Breast epithelium (tissue), 4 donors: ENCODE measurements around the gene KLHL36. TPM values are rescaled to one million over a fixed set of nuclear protein-coding genes. Genes with fewer than 3 reads are reported as not detected.

ENCODE experiments used
- DNase-seq, 2 donors: peaks; one replicate each; pipeline ENCODE4 v3.0.0-alpha.2; 2019; ENCODE audit warnings: low spot score in 2 of 2
- H3K27ac ChIP-seq, 2 donors: fragments of 200-600 bp; sonication (generic) in 1 of 2; one replicate each; pipeline ENCODE4 v1.5.1; 2016 to 2019; ENCODE audit warnings: mild to moderate bottlenecking in 1 of 2
- H3K27me3 ChIP-seq, 2 donors: fragments of 200-600 bp; sonication (generic) in 1 of 2; one replicate each; pipeline versions ENCODE4 v1.5.1 to v1.6.0; 2017 to 2019; ENCODE audit warnings: control low read depth in 1 of 2, mild to moderate bottlenecking in 1 of 2
- H3K36me3 ChIP-seq: fragments of 200-600 bp; one replicate; pipeline ENCODE4 v1.5.1; 2019
- H3K4me1 ChIP-seq, 2 donors: fragments of 200-600 bp; sonication (generic); one replicate each; pipeline ENCODE4 v1.5.1; 2016 to 2019; ENCODE audit warnings: control low read depth in 1 of 2
- H3K4me3 ChIP-seq, 3 donors: fragments of 200-600 bp; sonication (generic); 1 replicate in 2 of 3; 2 replicates in 1 of 3; pipeline ENCODE4 v1.5.1; 2016 to 2019; ENCODE audit warnings: mild to moderate bottlenecking in 3 of 3, moderate library complexity in 2 of 3
- H3K9me3 ChIP-seq, 2 donors: fragments of 200-600 bp; sonication (generic) in 1 of 2; one replicate each; pipeline ENCODE4 v1.5.1; 2016 to 2019; ENCODE audit warnings: control low read depth in 1 of 2
- CTCF ChIP-seq, 3 donors: fragments of 450-650 bp; IDR thresholded peaks; one replicate each; pipeline ENCODE4 v1.5.1; 2016 to 2017; ENCODE audit warnings: antibody characterized with exemption in 3 of 3, mild to moderate bottlenecking in 3 of 3, moderate library complexity in 3 of 3
- POLR2A ChIP-seq: fragments of 450-650 bp; IDR thresholded peaks from one replicate; pipeline ENCODE4 v1.6.1; 2016; ENCODE audit warnings: antibody characterized with exemption, mild to moderate bottlenecking, moderate library complexity
- POLR2AphosphoS5 ChIP-seq, 3 donors: sonication (generic); formaldehyde crosslinking; IDR thresholded peaks; one replicate each; pipeline ENCODE4 v1.6.1; 2017; ENCODE audit warnings: antibody characterized with exemption in 3 of 3
- intact Hi-C: fragments of 100-400 bp; cut with DNase I; formaldehyde crosslinking; loops from one replicate; pipeline ENCODE4 v1.15.1; 2023; ENCODE audit warnings: low total_unique reads
- total RNA-seq, 3 donors: library from RNA; depleted of rRNA; stranded (reverse); fragments of >200 nt; gene quantifications; one replicate each; pipeline ENCODE4 v1.1.0, GENCODE V29; 2016

KLHL36 gene
- total RNA-seq, 3 donors from 2014 or later, result 51.5 to 61.4 (median 59.4) TPM

DNA sequence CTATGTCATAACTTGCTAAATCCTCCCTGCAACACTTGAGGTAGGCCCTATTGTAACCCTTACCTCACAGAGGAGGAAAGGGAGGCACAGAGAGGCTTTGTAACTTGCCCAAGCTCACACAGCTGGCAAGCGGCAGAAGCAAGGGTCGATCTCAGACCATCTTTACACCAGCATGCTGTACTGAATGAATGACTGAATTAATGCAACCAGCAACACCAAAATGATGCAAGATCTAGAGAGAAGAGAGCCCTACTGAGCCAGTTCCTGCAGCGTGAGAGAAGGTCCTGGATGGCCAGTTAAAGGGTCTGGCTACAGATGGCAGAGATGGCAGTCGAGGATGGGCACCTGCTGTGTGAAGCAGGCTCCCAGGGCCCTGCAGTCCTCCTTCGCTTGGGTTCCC is 8.2 kb upstream of the KLHL36 start:
- intact Hi-C loops, result no loop called here
- Histone ChIP-seq H3K27ac (no peak overlapping the region), H3K9me3 (no peaks in the 10 kb centered on the region), H3K27me3 (no peaks in the 10 kb centered on the region), H3K36me3 (no peaks in the 10 kb centered on the region), H3K4me1 (peaks cover 0 to 7% of the 10 kb centered on the region in 2 donors), H3K4me3 (no peak overlapping the region)
- TF ChIP-seq POLR2A (no peak), CTCF (IDR thresholded peaks at IDR 0.05) (no peak), POLR2AphosphoS5 (IDR thresholded peaks at IDR 0.05) (no peak)
- DNase-seq, result no peak

DNA sequence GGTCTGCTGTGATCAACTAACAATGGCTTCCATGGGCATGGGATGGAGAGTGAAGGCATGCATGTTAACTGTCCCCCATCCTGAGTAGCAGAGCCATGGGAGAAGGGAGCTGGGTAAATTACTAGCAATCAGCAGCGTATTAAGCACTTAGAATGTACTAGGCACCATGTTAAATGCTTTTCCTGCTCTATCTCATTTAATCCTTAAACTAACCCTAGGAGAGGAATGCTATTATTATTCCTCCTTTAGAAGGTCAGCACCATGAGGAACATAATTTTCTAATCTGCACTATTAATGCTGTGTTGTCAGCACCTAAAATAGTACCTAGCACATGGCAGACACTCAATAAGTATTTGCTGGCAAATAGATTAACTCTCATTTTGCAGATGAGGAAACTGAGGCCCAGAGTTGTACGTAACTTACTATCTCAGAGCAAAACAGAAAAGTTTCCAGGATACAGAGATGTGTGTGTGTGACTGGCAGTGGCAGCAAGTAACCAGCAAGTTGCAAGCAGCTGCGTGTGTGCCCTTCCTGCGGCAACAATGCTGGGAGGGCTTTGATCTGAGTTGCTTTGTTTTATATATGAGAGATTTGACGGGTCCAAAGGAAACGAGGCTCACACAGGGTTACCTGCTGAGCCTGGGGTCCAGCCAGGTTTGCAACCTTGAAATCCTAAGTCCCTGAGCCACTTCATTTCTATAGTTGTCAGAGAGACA is 6.5 kb upstream of the KLHL36 start:
- Histone ChIP-seq H3K4me3 (no peak overlapping the region), H3K9me3 (no peaks in the 10 kb centered on the region), H3K27ac (peak overlapping the region in 1 of 2 donors; percentile 40), H3K4me1 (peaks cover 0 to 7% of the 10 kb centered on the region in 2 donors), H3K36me3 (no peaks in the 10 kb centered on the region), H3K27me3 (no peaks in the 10 kb centered on the region)
- TF ChIP-seq CTCF (IDR thresholded peaks at IDR 0.05) (no peak), POLR2AphosphoS5 (IDR thresholded peaks at IDR 0.05) (no peak), POLR2A (no peak)
- DNase-seq, result no peak
- intact Hi-C loops, result no loop called here

- DNase-seq, result peak in 1 of 2 donors; percentile 71
- intact Hi-C loops, result no loop called here
- Histone ChIP-seq H3K4me1 (peaks cover 0 to 7% of the 10 kb centered on the region in 2 donors), H3K4me3 (no peak overlapping the region), H3K36me3 (no peaks in the 10 kb centered on the region), H3K27me3 (no peaks in the 10 kb centered on the region), H3K27ac (peak overlapping the region in 1 of 2 donors; percentile 65), H3K9me3 (no peaks in the 10 kb centered on the region)
- TF ChIP-seq POLR2A (no peak), POLR2AphosphoS5 (IDR thresholded peaks at IDR 0.05) (peak in 2 of 3 donors; percentile 65 to 78)
Measured at GRCh38 chr16:84643180-84643583, 5.1 kb upstream of the KLHL36 start.

DNA sequence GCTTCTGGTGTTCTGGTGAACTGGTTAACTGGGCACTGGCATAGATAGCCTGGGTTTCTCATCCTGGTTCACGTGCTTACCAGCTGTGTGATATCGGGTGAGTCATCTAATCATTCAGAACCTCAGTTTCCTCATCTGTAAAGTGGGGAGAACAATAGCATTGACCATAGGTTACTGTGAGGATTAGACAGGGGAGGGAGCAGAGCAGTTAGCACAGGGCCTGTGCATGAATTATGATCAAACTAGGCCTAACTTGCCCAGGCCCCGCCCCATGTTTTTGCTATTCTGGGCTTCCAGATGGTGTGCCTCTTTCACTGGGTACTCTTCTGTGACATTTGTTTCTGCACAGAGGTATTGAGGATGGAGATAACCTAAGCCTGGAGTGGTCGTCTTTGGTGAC is 4.6 kb upstream of the KLHL36 start:
- intact Hi-C loops, result no loop called here
- Histone ChIP-seq H3K9me3 (no peaks in the 10 kb centered on the region), H3K4me1 (peaks cover 0 to 7% of the 10 kb centered on the region in 2 donors), H3K27ac (peak overlapping the region in 1 of 2 donors; percentile 65), H3K27me3 (no peaks in the 10 kb centered on the region), H3K4me3 (no peak overlapping the region), H3K36me3 (no peaks in the 10 kb centered on the region)
- no peak for DNase-seq
- TF ChIP-seq POLR2AphosphoS5 (IDR thresholded peaks at IDR 0.05) (no peak), CTCF (IDR thresholded peaks at IDR 0.05) (no peak), POLR2A (no peak)

- DNase-seq, result no peak
- no peaks in the 10 kb centered on the region for H3K36me3 ChIP-seq
- H3K27ac ChIP-seq, result peak overlapping the region; percentile 75 to 98
- H3K9me3 ChIP-seq, result no peaks in the 10 kb centered on the region
- H3K4me1 ChIP-seq, result peaks cover 0 to 5% of the 10 kb centered on the region in 2 donors
- peak overlapping the region; percentile 70 to 97 (median 74) for H3K4me3 ChIP-seq
- TF ChIP-seq POLR2A (no peak), POLR2AphosphoS5 (IDR thresholded peaks at IDR 0.05) (no peak), CTCF (IDR thresholded peaks at IDR 0.05) (no peak)
- H3K27me3 ChIP-seq, result no peaks in the 10 kb centered on the region
- intact Hi-C loops, result no loop called here
Measured at GRCh38 chr16:84648595-84649510, 542 bp downstream of the KLHL36 start.
